ENCODE measurements around the gene DOCK6. TPM values are rescaled to one million over a fixed set of nuclear protein-coding genes. Genes with fewer than 3 reads are reported as not detected.
A peak's percentile ranks its signal among the peaks of the same experiment; 100 is the strongest.

The DOCK6 gene
- total RNA-seq, 1 donor from 2014 or later: 10.1 TPM

- DNase-seq (ENCODE audit: low read depth): no peak
Observed at GRCh38 chr19:11248852-11249251, 13.5 kb downstream of the DOCK6 start.

GRCh38 chr19:11247934-11248333, 14.4 kb downstream of the DOCK6 start:
- DNase-seq (ENCODE audit: low read depth): no peak

- no peak for DNase-seq (ENCODE audit: low read depth)
Observed at GRCh38 chr19:11247391-11247790, 14.9 kb downstream of the DOCK6 start.

- DNase-seq (ENCODE audit: low read depth): no peak
Observed at GRCh38 chr19:11246941-11247340, 15.4 kb downstream of the DOCK6 start.

- no peak for DNase-seq (ENCODE audit: low read depth)
Observed at GRCh38 chr19:11244846-11245589, 17.3 kb downstream of the DOCK6 start.

- no peak for DNase-seq (ENCODE audit: low read depth)
Observed at GRCh38 chr19:11243798-11244169, 18.5 kb downstream of the DOCK6 start.

- peak; percentile 65 for DNase-seq (ENCODE audit: low read depth)
Observed at GRCh38 chr19:11242864-11243797, 19.2 kb downstream of the DOCK6 start.

GRCh38 chr19:11242025-11242424, 20.3 kb downstream of the DOCK6 start:
- DNase-seq (ENCODE audit: low read depth): no peak

- DNase-seq (ENCODE audit: low read depth): no peak
Observed at GRCh38 chr19:11240008-11240444, 22.3 kb downstream of the DOCK6 start.

GRCh38 chr19:11239377-11240000, 22.8 kb downstream of the DOCK6 start, which contains the start of gene ANGPTL8:
TSS of gene ANGPTL8 (plus strand) at chr19:11239619. CDS start at chr19:11239638, 19 bp downstream.
- no peak for DNase-seq (ENCODE audit: low read depth)

GRCh38 chr19:11238781-11239376, 23.4 kb downstream of the DOCK6 start:
- DNase-seq (ENCODE audit: low read depth): no peak

GRCh38 chr19:11238041-11238440, 24.3 kb downstream of the DOCK6 start:
- DNase-seq (ENCODE audit: low read depth): no peak

GRCh38 chr19:11237321-11237720, 25.0 kb downstream of the DOCK6 start:
- DNase-seq (ENCODE audit: low read depth): no peak

- DNase-seq (ENCODE audit: low read depth): no peak
Observed at GRCh38 chr19:11236324-11237301, 25.7 kb downstream of the DOCK6 start.

- DNase-seq (ENCODE audit: low read depth): no peak
Observed at GRCh38 chr19:11234486-11235075, 27.7 kb downstream of the DOCK6 start.

- DNase-seq (ENCODE audit: low read depth): no peak
Observed at GRCh38 chr19:11233073-11233472, 29.3 kb downstream of the DOCK6 start.

GRCh38 chr19:11232555-11232954, 29.8 kb downstream of the DOCK6 start:
- DNase-seq (ENCODE audit: low read depth): no peak

- no peak for DNase-seq (ENCODE audit: low read depth)
Observed at GRCh38 chr19:11230621-11231386, 31.5 kb downstream of the DOCK6 start.

All from myocyte (in vitro differentiated cells).